ENCODE data around the gene RHO. TPM values are rescaled to one million over a fixed set of nuclear protein-coding genes. Genes with fewer than 3 reads are reported as not detected.

Gene RHO
- total RNA-seq, 1 experiment from 2014 or later, result not detected

DNA sequence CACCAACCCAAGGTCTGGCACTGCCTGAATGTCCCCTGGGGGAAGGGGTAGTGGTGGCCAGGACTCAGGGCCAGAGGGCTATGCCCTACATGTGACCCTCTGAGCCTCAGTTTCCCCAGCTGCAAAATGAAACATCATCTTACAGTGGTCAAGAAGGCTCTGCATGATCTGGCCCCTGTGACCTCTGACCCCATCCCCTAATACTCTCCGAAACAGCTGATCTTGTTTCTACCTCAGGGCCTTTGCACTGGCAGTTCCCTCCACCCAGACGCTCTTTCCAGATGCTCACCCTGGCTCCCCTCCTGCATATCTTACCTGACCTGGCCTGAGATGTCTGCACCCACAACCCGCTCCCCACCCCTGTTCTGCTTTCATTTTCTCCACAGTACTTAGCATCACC lies 56.2 kb downstream of the RHO start:
- peaks cover 10% of the 10 kb centered on the region for H3K36me3 ChIP-seq (ENCODE audit: control insufficient read depth, insufficient read depth, low read length)
- H3K27me3 ChIP-seq (ENCODE audit: control insufficient read depth, insufficient read depth, low read length), result no peaks in the 10 kb centered on the region
- no peak overlapping the region for H3K4me3 ChIP-seq (ENCODE audit: low read depth in 2 of 2, low read length in 2 of 2)
- no peak for DNase-seq (ENCODE audit: low read depth, low spot score)
- intact Hi-C loops (cut with micrococcal nuclease; ENCODE audit: unreplicated experiment), result no loop called here
- H3K9me3 ChIP-seq (ENCODE audit: control insufficient read depth, insufficient read depth, low read depth, low read length), result no peaks in the 10 kb centered on the region
- BruUV-seq (replicated peaks), result no TSS peak
- ChIA-PET POLR2A (no interaction called here), CTCF (no interaction called here)
- in situ Hi-C loops (cut with HindIII; ENCODE audit: low pct_unique_long_range_greater_than_20kb, low sequenced_read_pairs), result no loop called here
- no peak for TF ChIP-seq SIN3A (IDR thresholded peaks at IDR 0.05; ENCODE audit: borderline replicate concordance, insufficient read depth, low read depth, low read length)
- peaks cover 26% of the 10 kb centered on the region for H3K4me1 ChIP-seq (ENCODE audit: control insufficient read depth, insufficient read depth, low read length)
- ATAC-seq, result no peak
- no peak overlapping the region for H3K27ac ChIP-seq (ENCODE audit: low read length)

Other genes with a start within 250 kb of the RHO start
- 94.6 TPM for gene HMCES, start 249.8 kb upstream of the RHO start, total RNA-seq (2021; ENCODE audit: unreplicated experiment)
- 0.54 TPM for gene EFCAB12, start 100.0 kb upstream of the RHO start, total RNA-seq (2021; ENCODE audit: unreplicated experiment)
- 44.7 TPM for gene MBD4, start 88.7 kb upstream of the RHO start, total RNA-seq (2021; ENCODE audit: unreplicated experiment)
- gene IFT122, start 88.4 kb upstream of the RHO start, total RNA-seq (2021; ENCODE audit: unreplicated experiment), result 52.4 TPM
- not detected for gene H1-8, start 14.5 kb downstream of the RHO start, total RNA-seq (2021; ENCODE audit: unreplicated experiment)
- 248 TPM for gene PLXND1, start 78.0 kb downstream of the RHO start, total RNA-seq (2021; ENCODE audit: unreplicated experiment)

Measured in Panc1 (cell line).